Measurements from ENCODE around the gene RBPMS2.

RBPMS2 gene

DNA sequence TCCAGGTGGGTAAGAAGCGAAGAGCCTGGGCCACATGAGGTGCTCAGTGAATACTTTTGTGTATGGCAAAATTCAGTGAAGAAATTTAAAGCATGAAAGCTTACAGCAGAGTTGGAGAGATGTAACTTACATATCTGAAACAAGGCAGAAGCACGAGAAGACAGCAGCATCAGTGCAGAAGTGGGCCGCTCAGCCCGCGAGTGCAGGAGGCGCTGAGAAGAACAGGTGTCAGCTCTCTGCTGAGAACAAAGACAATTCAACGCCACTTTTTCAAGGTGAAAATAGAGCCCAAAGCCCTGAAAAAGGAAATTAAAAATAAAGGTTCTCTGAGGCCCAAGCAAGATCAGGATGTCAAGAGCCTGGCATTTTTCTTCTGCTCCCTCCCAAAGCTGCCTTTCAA, 58.3 kb downstream of the RBPMS2 start:
- no peak for DNase-seq

DNA sequence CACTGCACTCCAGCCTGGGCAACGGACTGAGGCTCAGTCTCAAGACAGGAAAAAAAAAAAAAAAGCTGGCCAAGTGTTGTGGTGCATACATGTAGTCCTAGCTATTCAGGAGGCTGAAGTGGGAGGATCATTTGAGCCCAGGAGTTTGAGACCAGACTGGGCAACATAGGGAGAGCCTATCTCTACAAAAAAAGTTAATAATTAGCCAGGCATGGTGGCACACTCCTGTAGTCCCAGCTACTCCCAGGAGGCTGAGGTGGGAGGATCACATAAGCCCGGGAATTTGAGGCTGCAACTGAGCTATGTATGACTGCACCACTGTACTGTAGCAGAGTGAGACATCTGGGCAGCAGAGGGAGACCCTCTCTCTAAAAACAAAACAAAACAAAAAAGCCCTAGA, 58.9 kb downstream of the RBPMS2 start:
- DNase-seq, result no peak

DNA sequence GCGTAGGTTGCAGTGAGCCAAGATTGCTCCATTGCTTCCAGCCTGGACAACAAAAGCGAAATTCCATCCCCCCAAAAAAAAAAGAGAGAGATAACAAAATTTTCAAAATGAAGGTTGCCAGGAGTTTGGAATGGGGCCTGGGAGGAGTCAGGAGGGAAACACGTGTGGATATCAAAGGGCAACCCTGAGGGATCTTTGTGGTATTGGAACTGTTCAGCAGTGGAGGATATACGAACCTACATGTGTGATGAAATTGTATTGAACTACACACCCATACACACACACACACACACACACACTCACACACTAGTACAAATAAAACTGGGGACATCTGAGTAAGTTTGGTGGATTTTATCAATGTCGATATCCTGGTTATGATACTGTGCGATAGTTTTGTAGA, 61.8 kb downstream of the RBPMS2 start:
- no peak for DNase-seq

DNA sequence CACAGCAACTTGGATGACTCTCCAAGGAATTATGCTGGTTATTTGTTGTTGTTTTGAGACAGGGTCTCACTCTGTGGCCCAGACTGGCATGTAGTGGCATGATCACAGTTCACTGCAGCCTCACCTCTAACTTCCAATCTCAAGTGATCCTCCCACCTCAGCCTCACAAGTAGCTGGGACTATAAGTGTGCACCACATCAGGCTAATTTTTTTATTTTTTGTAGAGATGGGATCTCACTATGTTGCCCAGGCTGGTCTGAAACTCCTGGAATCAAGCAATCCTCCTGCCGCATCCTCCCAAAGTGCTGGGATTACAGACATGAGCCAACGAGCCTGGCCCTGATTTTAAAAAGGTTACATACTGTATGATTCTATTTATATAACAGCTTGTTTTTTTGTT, 63.0 kb downstream of the RBPMS2 start:
- no peak for DNase-seq

DNA sequence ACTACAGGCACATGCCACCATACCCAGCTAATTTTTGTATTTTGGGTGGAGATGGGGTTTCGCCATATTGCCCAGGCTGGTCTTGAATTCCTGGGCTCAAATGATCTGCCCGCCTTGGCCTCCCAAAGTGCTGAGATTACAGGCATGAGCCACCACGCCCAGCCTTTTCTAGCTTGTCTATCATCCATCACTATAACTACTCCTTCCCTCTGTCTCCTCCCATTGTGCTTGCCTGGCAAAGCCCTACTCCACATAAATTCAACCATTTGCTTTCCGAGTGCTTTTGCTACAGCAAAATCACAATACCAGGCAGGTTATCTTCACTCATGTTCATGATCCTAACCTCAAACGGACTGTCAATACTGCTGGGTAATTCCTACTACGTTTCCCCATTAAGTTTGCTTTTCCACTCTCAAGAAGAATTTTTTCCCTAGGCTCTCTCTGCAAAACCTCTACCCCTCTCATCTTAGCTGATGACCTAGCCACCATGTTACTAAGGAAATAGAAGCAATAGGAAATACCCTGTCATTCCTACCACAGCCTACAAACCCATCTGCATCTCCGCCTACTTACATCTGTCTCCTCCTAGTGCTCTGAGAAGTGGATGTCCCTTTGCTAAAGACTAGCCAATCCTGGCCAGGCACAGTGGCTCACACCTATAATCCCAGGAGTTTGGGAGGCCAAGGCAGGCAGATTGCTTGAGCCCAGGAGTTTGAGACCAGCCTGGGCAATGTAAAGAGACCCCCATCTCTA, 64.5 kb downstream of the RBPMS2 start:
- DNase-seq, result no peak

DNA sequence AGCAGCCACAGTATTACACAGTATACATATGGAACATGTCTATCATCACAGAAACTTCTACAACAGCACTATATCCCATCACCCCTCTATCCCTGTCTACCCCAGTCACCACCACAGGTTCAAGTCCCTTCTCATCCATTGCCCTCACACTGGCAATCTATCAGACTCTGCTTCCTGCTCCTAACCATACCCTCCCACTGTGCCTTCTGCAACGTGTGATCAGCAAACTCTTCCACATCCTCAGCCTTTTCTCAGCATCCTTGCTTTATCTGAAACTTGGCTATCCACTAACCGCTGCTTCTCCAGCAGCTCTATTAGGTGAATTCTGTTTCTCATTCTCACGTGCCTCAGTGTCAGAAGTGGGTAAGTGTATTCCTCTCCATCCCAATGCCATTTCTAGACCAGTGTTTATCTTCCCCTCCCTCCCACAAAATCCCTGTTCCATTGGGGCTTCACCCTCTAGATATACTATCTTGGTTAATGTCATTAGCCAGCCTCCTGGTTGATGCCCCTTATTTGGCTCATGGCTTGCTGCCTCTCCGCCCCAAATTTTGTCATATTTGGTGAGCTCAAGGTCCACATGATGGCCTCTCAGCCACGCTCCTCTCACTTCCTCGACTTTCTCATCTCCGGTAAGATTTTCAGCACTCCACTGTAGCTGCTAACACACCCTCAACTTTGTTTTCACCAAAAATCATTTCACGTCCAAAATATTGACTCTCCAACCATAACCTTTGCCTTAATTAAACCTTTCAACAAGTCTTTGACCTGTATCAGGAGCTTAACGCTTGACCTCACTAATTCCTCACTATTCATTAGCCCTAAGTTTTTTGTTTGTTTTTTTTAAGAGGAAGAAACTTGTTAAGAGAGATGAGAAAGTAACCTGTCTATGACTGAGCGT, 69.1 kb downstream of the RBPMS2 start:
- no peak for DNase-seq

DNA sequence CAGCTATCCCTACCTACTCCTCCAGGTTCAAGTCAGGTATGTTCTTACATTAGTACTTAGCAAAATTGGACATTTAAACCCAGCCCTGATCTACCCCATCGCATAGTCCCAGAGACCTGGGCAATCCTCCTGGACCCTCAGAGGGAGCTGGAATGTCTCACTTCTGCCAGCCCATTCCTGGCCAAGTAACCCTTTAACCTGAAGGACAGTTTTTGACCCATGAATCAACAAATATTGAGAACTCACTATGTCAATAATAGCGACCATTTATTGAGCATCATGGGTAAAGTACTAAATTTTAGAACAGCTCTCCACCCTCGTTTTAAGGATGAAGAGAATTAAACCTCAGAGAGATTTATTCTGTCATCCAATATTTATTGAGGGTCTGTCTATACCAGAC, 70.4 kb downstream of the RBPMS2 start:
- no peak for DNase-seq

DNA sequence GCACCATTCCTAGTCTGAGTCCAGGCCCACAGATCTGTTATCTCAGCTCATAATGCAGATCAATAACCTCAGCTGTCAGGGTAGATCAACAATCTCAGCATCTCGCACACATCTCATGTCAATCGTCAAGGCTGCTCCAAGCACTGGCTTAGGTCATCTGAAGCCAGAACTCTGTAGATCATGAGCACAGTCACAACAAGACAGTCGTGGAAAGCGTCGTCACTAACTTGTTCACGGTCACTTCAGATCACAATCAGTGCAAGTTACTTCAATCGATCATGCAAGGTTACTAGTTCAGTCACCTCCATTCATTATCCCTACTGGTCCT, 71.8 kb downstream of the RBPMS2 start:
- peak in 1 of 5 experiments; percentile 63 for DNase-seq

DNA sequence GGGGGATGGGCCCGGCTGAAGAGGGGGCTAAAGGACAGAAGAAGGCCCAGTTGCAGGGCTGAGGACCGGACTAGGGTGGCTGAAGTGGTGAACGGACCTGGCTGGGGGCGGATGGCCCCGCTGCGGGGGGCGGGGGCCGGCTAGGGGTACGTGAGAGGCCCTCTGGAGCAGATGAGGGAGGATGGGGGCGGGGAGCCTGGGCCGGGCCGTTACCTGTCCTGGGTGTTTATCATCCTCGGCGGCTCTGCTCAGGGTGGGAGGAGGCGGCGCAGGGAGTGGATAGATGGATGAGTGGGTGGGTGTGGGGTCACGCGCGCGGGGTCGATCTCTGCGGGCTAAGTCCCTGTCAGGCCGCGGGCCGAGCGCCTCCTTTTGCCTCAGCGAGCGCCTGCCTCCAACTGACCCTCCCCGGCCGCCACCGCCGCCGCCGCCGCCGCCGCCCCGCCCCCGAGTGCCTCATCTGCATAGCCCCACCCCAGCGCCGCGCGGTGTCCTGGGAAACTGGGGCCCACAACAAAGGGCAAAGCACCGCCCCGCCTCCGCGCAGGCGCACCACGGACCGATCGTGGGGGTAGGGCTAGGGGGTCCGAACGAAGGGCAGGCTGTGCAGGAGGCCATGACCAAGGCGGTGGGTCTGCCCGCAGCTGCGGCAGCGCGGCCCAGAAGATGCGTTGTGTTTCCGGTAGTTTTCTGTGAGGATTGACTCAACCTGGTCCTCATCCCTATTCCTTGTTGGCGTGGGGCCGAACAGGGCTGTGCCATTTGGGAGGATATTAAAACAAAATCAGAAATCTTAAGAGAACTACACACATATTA, 72.4 kb downstream of the RBPMS2 start:
- DNase-seq, result peak; percentile 86 to 94 (median 91)

DNA sequence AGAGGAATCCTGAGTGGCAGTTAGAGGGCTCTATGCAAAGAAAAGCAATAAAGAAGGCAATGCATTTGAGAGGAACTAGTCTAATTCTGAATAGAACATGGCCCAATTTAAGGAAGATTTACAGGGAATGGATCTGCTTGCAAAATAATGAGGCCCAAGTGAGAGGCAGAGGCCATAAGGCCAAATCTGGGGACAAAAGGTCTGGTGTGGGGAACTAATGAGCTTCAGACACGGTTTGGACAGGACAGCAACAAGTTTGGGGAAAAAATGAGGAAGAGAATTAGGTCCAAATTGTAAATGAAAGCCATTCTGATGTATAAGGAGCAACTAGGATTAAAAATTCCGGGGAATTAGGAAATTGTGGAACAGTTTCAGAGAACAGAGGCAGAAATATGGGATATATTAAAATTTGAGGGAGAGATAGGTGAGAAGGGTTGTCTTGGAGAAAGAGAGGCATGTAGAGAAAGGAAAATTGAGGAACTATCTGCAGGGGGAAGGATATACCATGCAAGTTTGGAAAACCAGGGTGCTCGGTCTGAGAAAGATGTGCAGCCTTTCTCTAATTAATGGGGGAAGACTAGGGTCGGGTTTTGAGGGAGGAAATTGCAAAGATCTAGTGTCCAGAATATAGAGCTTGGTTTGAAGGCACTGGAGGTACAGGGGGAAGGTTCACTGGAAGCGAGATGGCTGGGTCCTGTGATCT, 73.8 kb downstream of the RBPMS2 start:
- DNase-seq, result no peak

DNA sequence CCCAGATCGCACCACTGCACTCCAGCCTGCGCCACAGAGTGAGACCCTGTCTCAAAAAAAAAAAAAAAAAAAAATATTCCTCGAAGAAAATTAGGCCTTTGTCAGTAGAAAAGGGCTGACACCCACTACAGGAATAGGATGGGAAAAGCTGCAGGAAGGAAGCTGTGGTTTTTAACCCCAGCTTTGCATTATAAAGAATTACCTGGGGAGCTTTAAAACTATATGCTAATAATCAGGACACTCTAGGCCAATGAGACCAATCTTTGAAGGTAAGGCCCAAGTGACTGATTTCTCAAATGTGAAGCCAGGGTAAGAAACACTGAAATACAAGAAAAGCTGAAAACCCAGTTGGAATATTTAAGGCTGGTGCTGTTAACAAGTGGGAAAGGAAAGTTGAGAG, 74.3 kb downstream of the RBPMS2 start:
- DNase-seq, result no peak

DNA sequence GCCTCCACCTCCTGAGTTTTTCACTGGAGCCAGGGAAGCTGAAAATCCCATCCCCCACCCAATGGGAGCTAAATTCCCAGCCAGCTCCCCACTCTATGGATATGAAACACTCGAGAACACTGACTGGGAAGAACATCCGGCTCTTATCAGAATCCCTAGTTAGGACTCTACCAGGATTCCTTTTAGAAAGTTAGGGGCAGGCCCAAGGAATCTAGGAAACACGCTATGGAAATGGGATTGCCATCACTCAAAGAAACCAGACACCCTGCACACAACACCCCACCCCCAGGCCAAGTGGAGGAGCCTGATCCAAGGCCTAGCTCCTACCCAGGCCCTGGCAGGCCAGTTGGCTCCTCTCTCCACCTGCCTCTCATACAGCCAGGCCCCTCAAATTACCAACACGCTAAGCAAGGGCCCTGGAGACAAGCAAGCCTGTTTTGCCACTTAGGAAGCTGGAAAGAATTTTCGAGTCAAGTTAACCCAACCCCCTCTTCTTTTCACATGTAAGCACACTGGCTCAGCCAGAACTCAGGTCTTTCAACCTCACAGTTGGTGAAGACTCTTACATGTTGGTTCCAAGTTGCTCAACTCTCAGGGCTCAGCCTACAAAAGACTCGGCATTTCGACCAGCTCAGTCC, 75.5 kb downstream of the RBPMS2 start:
- DNase-seq, result no peak

DNA sequence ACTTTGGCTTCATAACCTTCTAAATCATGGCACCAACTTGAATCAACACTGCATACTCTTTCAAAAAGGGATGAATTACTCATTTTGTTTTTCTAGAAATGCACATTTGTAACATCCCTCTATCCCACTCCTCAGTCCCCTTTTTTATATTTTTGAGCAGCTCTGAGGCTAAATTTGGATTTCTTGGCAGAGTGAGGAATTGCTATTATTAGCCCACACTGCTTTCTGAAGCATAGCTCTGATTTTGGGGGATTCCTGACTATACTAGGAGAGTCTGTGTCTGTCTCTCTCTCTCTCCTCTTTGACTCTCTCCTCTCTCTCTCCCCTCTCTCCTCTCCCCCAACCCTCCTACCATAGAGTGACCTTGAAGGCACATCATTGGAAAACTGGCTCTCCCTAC, 76.6 kb downstream of the RBPMS2 start:
- DNase-seq, result no peak

DNA sequence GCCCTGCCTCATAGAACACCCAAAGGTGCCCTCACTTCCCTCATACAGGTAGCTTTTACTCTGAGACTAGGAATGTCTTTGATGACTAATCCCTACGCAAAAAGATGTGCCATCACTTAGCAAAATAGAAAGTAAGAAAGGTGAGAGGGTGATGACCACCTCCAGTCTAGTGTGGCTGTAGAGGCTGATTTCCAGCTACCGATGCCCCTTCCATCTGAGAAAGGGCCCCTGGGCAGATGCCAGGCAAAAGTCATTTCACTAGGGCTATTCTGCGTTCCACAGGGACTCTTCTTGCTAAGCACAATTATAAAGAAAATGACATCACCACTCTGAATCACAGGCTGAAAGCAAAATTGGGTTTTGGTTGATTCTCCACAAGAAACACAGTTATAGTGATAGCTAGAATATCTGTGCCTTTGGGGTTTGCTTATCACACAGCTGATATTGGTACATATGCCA, 77.4 kb downstream of the RBPMS2 start:
- peak in 2 of 5 experiments; percentile 9 to 41 for DNase-seq

DNA sequence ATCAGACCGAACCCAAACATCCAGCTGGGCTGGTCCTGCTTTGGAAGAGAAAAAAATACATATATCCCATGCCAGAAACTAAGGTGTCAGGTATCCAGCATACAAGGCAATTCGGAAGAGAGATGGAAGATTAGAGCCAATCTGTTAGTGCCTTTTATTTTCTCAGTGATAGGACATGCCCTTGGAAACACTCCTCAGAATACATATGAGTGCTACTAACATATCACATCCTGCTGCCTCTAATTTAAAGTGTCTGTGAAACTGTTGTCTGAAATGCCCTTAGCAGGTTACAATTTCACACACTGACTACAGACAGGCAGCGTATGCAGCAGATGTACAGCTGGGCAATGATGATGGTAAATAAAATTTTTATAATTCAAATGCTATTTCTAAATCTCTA, 78.9 kb downstream of the RBPMS2 start:
- no peak for DNase-seq

DNA sequence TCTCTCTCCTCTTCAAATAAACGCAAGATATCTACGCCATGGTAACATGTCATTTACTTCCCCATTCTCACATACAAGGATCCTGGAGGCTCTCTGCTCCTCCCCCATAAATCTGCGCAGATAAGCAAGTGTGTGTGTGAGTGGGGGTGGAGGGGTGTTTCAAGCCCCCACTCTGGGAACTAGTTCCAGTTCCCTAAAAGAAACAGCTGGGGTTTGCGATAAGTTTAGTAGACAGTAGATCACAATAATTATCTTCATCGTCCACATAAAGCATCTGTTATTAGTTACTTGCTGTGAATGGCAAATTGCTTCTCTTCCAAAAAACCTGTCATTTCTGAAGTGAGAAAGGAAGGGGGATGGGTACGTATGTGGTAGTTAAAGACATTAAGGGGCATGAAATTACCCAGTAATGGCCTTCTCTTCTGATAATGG, 79.8 kb downstream of the RBPMS2 start:
- DNase-seq, result no peak

DNA sequence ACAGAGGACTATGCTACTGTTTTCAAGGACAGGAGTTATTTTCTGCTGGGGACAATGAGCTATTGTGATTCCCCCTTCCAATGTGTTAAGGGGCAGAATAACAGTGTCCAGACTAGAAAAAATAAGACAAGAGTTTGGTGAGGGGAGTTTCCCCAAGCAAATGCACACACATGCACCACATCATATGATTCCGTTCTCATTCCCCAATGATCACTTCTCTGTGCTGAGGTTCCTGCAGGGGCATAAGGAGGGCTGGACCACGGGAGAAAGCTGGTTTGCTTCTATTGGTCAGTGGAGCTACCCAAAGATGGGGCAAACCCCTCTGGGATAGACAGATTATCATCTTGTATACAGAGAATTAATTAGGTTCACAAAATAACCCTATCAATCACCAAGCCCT, 80.6 kb downstream of the RBPMS2 start:
- no peak for DNase-seq

DNA sequence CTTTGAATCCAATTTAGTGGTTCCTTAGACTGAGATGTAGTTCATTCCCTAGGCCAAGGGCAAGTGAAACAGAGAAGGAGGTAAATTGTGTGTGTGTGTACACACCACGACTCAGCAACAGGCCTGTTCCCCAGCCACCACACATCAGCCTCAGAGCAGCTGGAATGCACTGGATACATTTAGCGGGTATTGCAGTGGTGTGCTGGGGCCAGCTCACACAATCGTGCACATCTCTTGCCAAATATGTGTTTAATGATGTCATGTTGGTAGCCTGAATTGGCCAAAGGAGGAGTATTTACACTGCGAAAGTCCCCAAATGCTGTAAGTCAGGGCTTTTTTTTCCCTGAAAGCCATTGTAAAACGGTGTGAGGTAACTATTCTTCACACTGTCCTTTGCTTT, 82.3 kb downstream of the RBPMS2 start:
- no peak for DNase-seq

DNA sequence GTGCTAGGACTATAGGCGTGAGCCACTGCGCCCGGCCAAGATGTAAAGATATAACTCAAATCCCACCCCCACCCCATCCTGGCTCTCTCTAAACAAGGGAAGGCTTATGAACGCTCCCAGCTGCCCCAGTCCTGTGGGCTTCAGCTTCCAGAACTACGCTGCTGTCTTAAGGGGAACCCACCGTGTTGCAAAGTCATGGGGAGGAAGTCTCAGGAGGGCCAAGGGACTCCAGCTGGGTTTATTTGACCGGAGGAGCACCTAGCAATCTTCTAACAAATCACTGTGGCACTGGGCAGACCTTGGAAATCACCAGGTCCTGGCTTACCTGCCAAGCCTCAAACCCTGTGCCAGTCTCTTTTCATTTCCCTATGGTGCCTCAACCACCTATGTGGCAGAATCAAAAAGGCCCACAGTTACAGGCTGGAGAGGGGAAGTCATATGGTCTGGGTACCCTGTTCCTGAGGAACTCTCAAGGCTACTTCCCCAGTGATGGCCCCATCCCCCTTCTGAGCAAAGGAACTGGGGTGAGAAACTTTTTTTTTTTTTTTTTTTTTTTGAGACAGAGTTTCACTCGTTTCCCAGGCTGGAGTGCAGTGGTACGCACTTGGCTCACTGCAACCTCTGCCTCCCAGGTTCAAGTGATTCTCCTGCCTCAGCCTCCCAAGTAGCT, 83.4 kb downstream of the RBPMS2 start:
- no peak for DNase-seq

DNA sequence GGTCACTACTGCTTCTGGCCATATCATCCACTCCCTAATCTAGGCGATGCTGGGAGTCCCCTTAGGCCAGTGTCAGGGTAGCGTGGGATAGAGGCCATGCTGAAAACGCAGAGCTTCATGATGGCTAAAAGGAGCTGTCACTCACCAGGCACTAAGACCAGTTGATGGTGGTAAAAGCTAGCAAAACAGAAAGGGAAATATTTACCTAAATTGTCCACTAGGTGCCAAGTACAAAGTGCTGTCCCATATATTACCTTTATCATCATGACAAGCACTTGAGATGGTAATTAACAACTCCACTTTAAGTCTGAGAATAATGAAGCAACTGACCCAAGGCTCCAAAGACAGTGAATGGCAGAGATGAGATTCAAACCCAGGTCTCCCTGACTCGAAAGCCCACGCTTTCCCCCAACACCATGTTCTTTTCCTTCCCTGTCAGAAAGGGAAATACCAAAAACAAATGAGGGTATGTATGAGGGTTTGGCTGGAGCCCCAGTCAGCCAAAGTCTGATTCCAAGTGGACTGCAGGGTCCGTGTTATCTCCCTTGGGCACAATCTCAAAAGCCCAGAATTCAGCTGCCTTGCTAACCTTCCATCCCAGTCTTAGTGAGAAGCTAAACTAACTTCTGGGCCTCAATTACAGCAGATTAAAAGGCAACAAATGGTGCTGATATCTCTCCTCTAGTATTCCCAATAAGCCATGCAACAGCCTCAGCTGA, 84.7 kb downstream of the RBPMS2 start:
- DNase-seq, result no peak

DNA sequence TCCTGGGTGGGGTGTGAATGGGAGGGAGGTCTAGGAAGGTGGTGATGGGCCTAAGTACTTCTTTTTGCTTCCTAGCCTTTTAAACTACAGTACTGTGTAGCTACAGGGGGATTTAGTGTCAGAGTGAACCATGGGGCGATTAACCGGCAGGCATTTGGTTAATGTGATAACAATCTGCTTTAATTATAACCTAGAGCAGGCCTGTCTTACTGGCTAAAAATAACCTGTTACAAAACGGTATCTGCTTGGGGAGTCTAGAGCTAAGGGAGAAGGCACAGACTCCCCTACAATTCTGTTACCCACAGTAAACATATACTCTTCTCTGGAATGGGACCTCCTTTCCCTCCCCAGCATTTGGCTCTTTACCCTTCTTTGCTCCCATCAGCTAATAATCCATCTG, 85.4 kb downstream of the RBPMS2 start:
- no peak for DNase-seq
